PC-9 (cell line): ENCODE data around the gene GALC. TPM values are rescaled to one million over a fixed set of nuclear protein-coding genes. Genes with fewer than 3 reads are reported as not detected.

Source experiments
- BruUV-seq: library from RNA; stranded (reverse); fragments of 400-500 nt; replicated peaks from 2 replicates; lab custom pipeline; 2021; lab: Mats Ljungman, UMichigan
- CTCF ChIA-PET: fragments of 300-600 bp; sonication (Branson Sonifier 250); formaldehyde crosslinking; loops from one replicate; lab custom pipeline; 2022; ENCODE audit warnings: antibody characterized with exemption; lab: Charles Lee
- POLR2A ChIA-PET: fragments of 300-600 bp; sonication (Branson Sonifier 250); formaldehyde crosslinking; loops from one replicate; lab custom pipeline; 2022; ENCODE audit warnings: antibody characterized with exemption; ENCODE audit not compliant: unreplicated experiment; lab: Charles Lee
- DNase-seq, 2 experiments: peaks; one replicate each; pipeline versions ENCODE4 v3.0.0 to v3.0.0-alpha.2; 2015 to 2022; ENCODE audit warnings: mixed read lengths in 1 of 2
- H2AFZ ChIP-seq: fragments of 200-600 bp; sonication (generic); 2 replicates; pipeline ENCODE4 v1.8.1; 2017; ENCODE audit warnings: antibody characterized with exemption
- H3F3A ChIP-seq: fragments of 200-600 bp; sonication (generic); 2 replicates; pipeline ENCODE4 v1.8.1; 2017; ENCODE audit warnings: antibody characterized with exemption, mild to moderate bottlenecking, low read depth; ENCODE audit not compliant: insufficient read depth
- H3K27ac ChIP-seq: fragments of 200-600 bp; sonication (generic); 2 replicates; pipeline ENCODE4 v1.6.1; 2016; ENCODE audit warnings: mixed run types
- H3K27me3 ChIP-seq: fragments of 200-600 bp; sonication (generic); 2 replicates; pipeline ENCODE4 v1.6.1; 2016; ENCODE audit warnings: low read depth, mixed run types; ENCODE audit not compliant: insufficient read depth
- H3K36me3 ChIP-seq: fragments of 200-600 bp; sonication (generic); 2 replicates; pipeline ENCODE4 v1.6.1; 2016; ENCODE audit warnings: low read depth, mixed run types
- H3K4me1 ChIP-seq: fragments of 200-600 bp; sonication (generic); replicated peaks from 2 replicates; pipeline ENCODE4 v1.6.1; 2016; ENCODE audit warnings: mixed run types; ENCODE audit not compliant: insufficient read depth
- H3K4me2 ChIP-seq: fragments of 200-600 bp; sonication (generic); 2 replicates; pipeline ENCODE4 v1.6.1; 2017; ENCODE audit warnings: mixed run types
- H3K4me3 ChIP-seq: fragments of 200-600 bp; sonication (generic); 2 replicates; pipeline ENCODE4 v1.6.1; 2016; ENCODE audit warnings: mixed run types
- H3K79me2 ChIP-seq: fragments of 200-600 bp; sonication (generic); 2 replicates; pipeline ENCODE4 v1.6.1; 2017; ENCODE audit warnings: low read depth, mixed run types
- H3K9me2 ChIP-seq: fragments of 200-600 bp; sonication (generic); 2 replicates; pipeline ENCODE4 v1.8.1; 2017; ENCODE audit warnings: mild to moderate bottlenecking; ENCODE audit not compliant: insufficient read depth
- H3K9me3 ChIP-seq: fragments of 200-600 bp; sonication (generic); 2 replicates; pipeline ENCODE4 v1.8.1; 2016; ENCODE audit warnings: low read depth; ENCODE audit not compliant: insufficient read depth
- H4K20me1 ChIP-seq: fragments of 200-600 bp; sonication (generic); 2 replicates; pipeline ENCODE4 v1.8.1; 2017; ENCODE audit not compliant: insufficient read depth
- CTCF ChIP-seq: fragments of 200-600 bp; sonication (generic); conservative IDR thresholded peaks from 2 replicates; pipeline ENCODE4 v1.6.1; 2017; ENCODE audit warnings: mixed run types, antibody characterized with exemption, mild to moderate bottlenecking, moderate library complexity
- EZH2 ChIP-seq: fragments of 200-600 bp; sonication (generic); IDR thresholded peaks from 2 replicates; pipeline ENCODE4 v1.8.0; 2017; ENCODE audit warnings: antibody characterized with exemption, low read depth
- intact Hi-C: fragments of 100-400 bp; cut with micrococcal nuclease; formaldehyde crosslinking; loops from one replicate; pipeline ENCODE4 v1.10.0; 2022; ENCODE audit not compliant: unreplicated experiment
- total RNA-seq: library from RNA; stranded (reverse); gene quantifications from 2 replicates; pipeline ENCODE4 v1.2.3, GENCODE V29; 2021

The GALC gene
- total RNA-seq, 1 experiment from 2014 or later, result 2.0 TPM

GRCh38 chr14:88013750-88014349, 20.9 kb upstream of the GALC start:
- DNase-seq, result peak; percentile 9 to 35
- Histone ChIP-seq H2AFZ (no peak overlapping the region), H3K79me2 (no peaks in the 10 kb centered on the region), H3K9me2 (no peaks in the 10 kb centered on the region), H3K4me3 (no peak overlapping the region), H3K27ac (no peak overlapping the region), H3K9me3 (no peaks in the 10 kb centered on the region), H4K20me1 (no peaks in the 10 kb centered on the region), H3F3A (no peaks in the 10 kb centered on the region), H3K27me3 (0 out of 2 replicates have a peak, but pooled peaks cover 2% of the 10 kb centered on the region), H3K36me3 (no peaks in the 10 kb centered on the region), H3K4me1 (no peaks in the 10 kb centered on the region), H3K4me2 (no peak overlapping the region)
- no TSS peak for BruUV-seq
- intact Hi-C loops, result no loop called here
- ChIA-PET POLR2A (no interaction called here), CTCF (no interaction called here)
- TF ChIP-seq EZH2 (no peak), CTCF (peak; percentile 79)

- H3K27me3 ChIP-seq, result 0 out of 2 replicates have a peak, but pooled peaks cover 2% of the 10 kb centered on the region
- no peak for DNase-seq
- H4K20me1 ChIP-seq, result no peaks in the 10 kb centered on the region
- H3K9me2 ChIP-seq, result no peaks in the 10 kb centered on the region
- CTCF ChIA-PET, result no interaction called here
- no peaks in the 10 kb centered on the region for H3K4me1 ChIP-seq
- H3K27ac ChIP-seq, result no peak overlapping the region
- H3K36me3 ChIP-seq, result no peaks in the 10 kb centered on the region
- POLR2A ChIA-PET, result no interaction called here
- no peak overlapping the region for H3K4me2 ChIP-seq
- H3K9me3 ChIP-seq, result no peaks in the 10 kb centered on the region
- no peaks in the 10 kb centered on the region for H3F3A ChIP-seq
- H3K79me2 ChIP-seq, result no peaks in the 10 kb centered on the region
- TF ChIP-seq EZH2, result no peak
- no peak for TF ChIP-seq CTCF
- no peak overlapping the region for H2AFZ ChIP-seq
- H3K4me3 ChIP-seq, result no peak overlapping the region
- BruUV-seq, result no TSS peak
- intact Hi-C loops, result no loop called here
Measured at GRCh38 chr14:88012495-88012894, 19.5 kb upstream of the GALC start.

- no peaks in the 10 kb centered on the region for H3K79me2 ChIP-seq
- no peak overlapping the region for H3K4me3 ChIP-seq
- H3K36me3 ChIP-seq, result no peaks in the 10 kb centered on the region
- no TSS peak for BruUV-seq
- ChIA-PET CTCF (no interaction called here), POLR2A (no interaction called here)
- no peak overlapping the region for H3K4me2 ChIP-seq
- intact Hi-C loops, result no loop called here
- no peak for DNase-seq
- no peaks in the 10 kb centered on the region for H3K9me2 ChIP-seq
- H3F3A ChIP-seq, result no peaks in the 10 kb centered on the region
- no peaks in the 10 kb centered on the region for H4K20me1 ChIP-seq
- TF ChIP-seq CTCF (no peak), EZH2 (no peak)
- no peaks in the 10 kb centered on the region for H3K9me3 ChIP-seq
- 0 out of 2 replicates have a peak, but pooled peaks cover 2% of the 10 kb centered on the region for H3K27me3 ChIP-seq
- H3K27ac ChIP-seq, result no peak overlapping the region
- no peak overlapping the region for H2AFZ ChIP-seq
- H3K4me1 ChIP-seq, result no peaks in the 10 kb centered on the region
Measured at GRCh38 chr14:88010331-88010730, 17.3 kb upstream of the GALC start.
